CD14-positive monocyte (primary cell): Measurements from ENCODE around the gene EPHB6. TPM values are rescaled to one million over a fixed set of nuclear protein-coding genes. Genes with fewer than 3 reads are reported as not detected.

Experiments used
- DNase-seq, 3 donors: peaks; one replicate each; pipeline ENCODE4 v3.0.0-alpha.2; 2011 to 2022
- H2AFZ ChIP-seq: 2 replicates; pipeline ENCODE4 v1.6.0; 2012; ENCODE audit warnings: mild to moderate bottlenecking, low read depth, low read length, inconsistent platforms; ENCODE audit not compliant: insufficient read depth, poor library complexity, severe bottlenecking
- H3K27ac ChIP-seq, 2 donors: 1 replicate in 1 of 2; 2 replicates in 1 of 2; pipeline ENCODE4 v1.5.1; 2012 to 2013; ENCODE audit warnings: low read length in 2 of 2, control low read depth in 1 of 2, inconsistent platforms in 1 of 2, low read depth in 1 of 2, mild to moderate bottlenecking in 1 of 2
- H3K27me3 ChIP-seq, 2 donors: one replicate each; pipeline versions ENCODE4 v1.6.0 to v1.6.1; 2011 to 2013; ENCODE audit warnings: low read length in 2 of 2; ENCODE audit not compliant: control insufficient read depth in 2 of 2, insufficient read depth in 2 of 2
- H3K36me3 ChIP-seq, 2 donors: replicated peaks in 1 of 2; 1 replicate in 1 of 2; 2 replicates in 1 of 2; pipeline versions ENCODE4 v1.5.1 to v1.6.1; 2012 to 2013; ENCODE audit warnings: low read length in 2 of 2, control low read depth in 1 of 2, inconsistent platforms in 1 of 2, mild to moderate bottlenecking in 1 of 2; ENCODE audit not compliant: insufficient read depth in 2 of 2, control insufficient read depth in 1 of 2
- H3K4me1 ChIP-seq, 2 donors: 1 replicate in 1 of 2; 2 replicates in 1 of 2; pipeline versions ENCODE4 v1.5.1 to v1.6.1; 2012 to 2013; ENCODE audit warnings: low read length in 2 of 2, control low read depth in 1 of 2, inconsistent platforms in 1 of 2, mild to moderate bottlenecking in 1 of 2, moderate library complexity in 1 of 2; ENCODE audit not compliant: insufficient read depth in 2 of 2, control insufficient read depth in 1 of 2
- H3K4me2 ChIP-seq: replicated peaks from 2 replicates; pipeline ENCODE3; 2012; ENCODE audit warnings: low read length, moderate library complexity, mild to moderate bottlenecking; ENCODE audit not compliant: poor library complexity, severe bottlenecking; ENCODE audit errors: extremely low read depth
- H3K4me3 ChIP-seq, 3 experiments: fragments of 200-600 bp in 1 of 3; sonication (generic) in 1 of 3; replicated peaks in 1 of 3; 1 replicate in 2 of 3; 2 replicates in 1 of 3; pipeline ENCODE4 v1.5.1; 2011 to 2013; ENCODE audit warnings: low read length in 3 of 3, mild to moderate bottlenecking in 3 of 3, control low read depth in 2 of 3, low read depth in 2 of 3, inconsistent platforms in 1 of 3, moderate library complexity in 1 of 3
- H3K79me2 ChIP-seq: 2 replicates; pipeline ENCODE4 v1.6.0; 2012; ENCODE audit warnings: mild to moderate bottlenecking, control low read depth, inconsistent platforms, low read length, moderate library complexity; ENCODE audit not compliant: insufficient read depth
- H3K9ac ChIP-seq: 2 replicates; pipeline ENCODE4 v1.6.0; 2017; ENCODE audit warnings: low read length, mild to moderate bottlenecking; ENCODE audit not compliant: insufficient read depth, poor library complexity, severe bottlenecking
- H3K9me3 ChIP-seq, 2 donors: replicated peaks in 1 of 2; 1 replicate in 1 of 2; 2 replicates in 1 of 2; pipeline versions ENCODE4 v1.5.1 to v1.6.1; 2012 to 2013; ENCODE audit warnings: low read length in 2 of 2, control low read depth in 1 of 2; ENCODE audit not compliant: control insufficient read depth in 1 of 2, insufficient read depth in 1 of 2
- H4K20me1 ChIP-seq: 2 replicates; pipeline ENCODE4 v1.6.0; 2012; ENCODE audit warnings: mild to moderate bottlenecking, low read length, control low read depth, moderate library complexity; ENCODE audit not compliant: insufficient read depth
- H3K27ac Mint-ChIP-seq, 7 donors: one replicate each; pipeline ENCODE4 v1.8.0; 2020; ENCODE audit warnings: mild to moderate bottlenecking in 7 of 7, mixed read lengths in 7 of 7, moderate library complexity in 6 of 7, inconsistent platforms in 2 of 7
- H3K27me3 Mint-ChIP-seq, 3 donors: one replicate each; pipeline ENCODE4 v1.8.0; 2021 to 2022; ENCODE audit warnings: low read depth in 3 of 3, mild to moderate bottlenecking in 3 of 3, mixed read lengths in 3 of 3, moderate library complexity in 3 of 3, inconsistent platforms in 1 of 3
- H3K36me3 Mint-ChIP-seq, 2 donors: one replicate each; pipeline ENCODE4 v1.8.0; 2020; ENCODE audit warnings: mixed read lengths in 2 of 2, inconsistent platforms in 1 of 2, mild to moderate bottlenecking in 1 of 2
- H3K4me1 Mint-ChIP-seq: one replicate; pipeline ENCODE4 v1.8.0; 2020; ENCODE audit warnings: mild to moderate bottlenecking, mixed read lengths
- H3K4me3 Mint-ChIP-seq, 2 donors: one replicate each; pipeline ENCODE4 v1.8.0; 2020; ENCODE audit warnings: mild to moderate bottlenecking in 2 of 2, mixed read lengths in 2 of 2, moderate library complexity in 1 of 2
- H3K9me3 Mint-ChIP-seq, 7 donors: one replicate each; pipeline ENCODE4 v1.8.0; 2020 to 2022; ENCODE audit warnings: mixed read lengths in 7 of 7, mild to moderate bottlenecking in 6 of 7, moderate library complexity in 6 of 7, inconsistent platforms in 2 of 7
- WGBS: methylation state at CpG from one replicate; pipeline ENCODE4 v1.1.5; 2013; ENCODE audit warnings: missing lambda C conversion rate; ENCODE audit not compliant: insufficient coverage; 5-methylcytosine and 5-hydroxymethylcytosine counted together
- intact Hi-C, 2 donors: fragments of 100-400 bp; cut with micrococcal nuclease; formaldehyde crosslinking; loops; one replicate each; pipeline versions ENCODE4 v1.15.0 to v1.15.1; 2023
- polyA plus RNA-seq, 3 donors: library from polyadenylated mRNA; depleted of rRNA in 1 of 3; unstranded in 2 of 3; stranded (reverse) in 1 of 3; fragments of 300-500 nt in 2 of 3; fragments of >200 nt in 1 of 3; fragmentation: Illumina TruSeq in 2 of 3; gene quantifications; 1 replicate in 2 of 3; 2 replicates in 1 of 3; pipeline ENCODE4 v1.2.3, GENCODE V29; 2012 to 2021
- TF ChIP-seq, protein P1 (sequence below): fragments of 200-600 bp; IDR thresholded peaks from one replicate; pipeline ENCODE4 v1.8.0; 2022; ENCODE audit warnings: antibody characterized with exemption, mild to moderate bottlenecking

EPHB6 gene
- polyA plus RNA-seq, 3 donors: 7.9 to 18.2 (median 9.3) TPM

DNA sequence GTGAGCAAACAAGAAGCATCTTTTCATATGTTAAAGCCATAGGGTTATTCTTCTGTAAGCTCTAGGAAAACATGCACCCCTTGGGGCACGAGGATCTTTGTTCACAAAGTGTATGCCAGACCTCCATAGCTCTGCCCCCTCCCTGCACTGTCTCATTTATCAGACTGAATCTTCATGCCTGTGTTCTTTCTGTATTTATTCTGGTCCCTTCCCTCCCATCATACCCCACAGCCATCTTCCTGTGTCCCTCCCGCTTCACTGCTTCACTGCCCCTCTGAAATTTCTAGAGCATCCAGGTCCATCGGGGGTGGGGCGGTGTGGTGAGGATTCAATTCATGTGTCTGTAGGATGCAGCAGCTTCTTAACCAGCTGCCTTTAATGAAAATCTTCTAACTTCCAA is 7.5 kb downstream of the EPHB6 start:
- DNase-seq: no peak
- intact Hi-C loops: no loop called here
- Mint-ChIP-seq H3K36me3 (peaks cover 32 to 35% of the 10 kb centered on the region in 2 donors), H3K4me3 (no peak overlapping the region), H3K27ac (no peak overlapping the region), H3K4me1 (peaks cover 25% of the 10 kb centered on the region), H3K27me3 (no peaks in the 10 kb centered on the region), H3K9me3 (no peaks in the 10 kb centered on the region)
- Histone ChIP-seq H3K79me2 (no peaks in the 10 kb centered on the region), H3K9me3 (no peaks in the 10 kb centered on the region), H2AFZ (no peak overlapping the region), H4K20me1 (no peaks in the 10 kb centered on the region), H3K9ac (no peak overlapping the region), H3K27ac (no peak overlapping the region), H3K4me1 (peaks cover 12% of the 10 kb centered on the region in 2 donors), H3K4me3 (no peak overlapping the region), H3K27me3 (no peaks in the 10 kb centered on the region), H3K4me2 (no peak overlapping the region), H3K36me3 (peaks cover 16 to 36% of the 10 kb centered on the region in 2 donors)
- 100% methylated on average over 1 of the region's 4 CpGs for WGBS
- TF ChIP-seq, protein P1, sequence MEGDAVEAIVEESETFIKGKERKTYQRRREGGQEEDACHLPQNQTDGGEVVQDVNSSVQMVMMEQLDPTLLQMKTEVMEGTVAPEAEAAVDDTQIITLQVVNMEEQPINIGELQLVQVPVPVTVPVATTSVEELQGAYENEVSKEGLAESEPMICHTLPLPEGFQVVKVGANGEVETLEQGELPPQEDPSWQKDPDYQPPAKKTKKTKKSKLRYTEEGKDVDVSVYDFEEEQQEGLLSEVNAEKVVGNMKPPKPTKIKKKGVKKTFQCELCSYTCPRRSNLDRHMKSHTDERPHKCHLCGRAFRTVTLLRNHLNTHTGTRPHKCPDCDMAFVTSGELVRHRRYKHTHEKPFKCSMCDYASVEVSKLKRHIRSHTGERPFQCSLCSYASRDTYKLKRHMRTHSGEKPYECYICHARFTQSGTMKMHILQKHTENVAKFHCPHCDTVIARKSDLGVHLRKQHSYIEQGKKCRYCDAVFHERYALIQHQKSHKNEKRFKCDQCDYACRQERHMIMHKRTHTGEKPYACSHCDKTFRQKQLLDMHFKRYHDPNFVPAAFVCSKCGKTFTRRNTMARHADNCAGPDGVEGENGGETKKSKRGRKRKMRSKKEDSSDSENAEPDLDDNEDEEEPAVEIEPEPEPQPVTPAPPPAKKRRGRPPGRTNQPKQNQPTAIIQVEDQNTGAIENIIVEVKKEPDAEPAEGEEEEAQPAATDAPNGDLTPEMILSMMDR: no peak

GRCh38 chr7:142862786-142863400 is 8.0 kb downstream of the EPHB6 start:
- WGBS: 93% methylated on average over 5 of the region's 7 CpGs
- Histone ChIP-seq H3K4me2 (no peak overlapping the region), H2AFZ (no peak overlapping the region), H3K79me2 (no peaks in the 10 kb centered on the region), H3K4me1 (peaks cover 12% of the 10 kb centered on the region in 2 donors), H3K36me3 (peaks cover 16 to 36% of the 10 kb centered on the region in 2 donors), H3K4me3 (no peak overlapping the region), H3K27me3 (no peaks in the 10 kb centered on the region), H3K9me3 (no peaks in the 10 kb centered on the region), H3K27ac (no peak overlapping the region), H4K20me1 (no peaks in the 10 kb centered on the region), H3K9ac (no peak overlapping the region)
- Mint-ChIP-seq H3K4me3 (no peak overlapping the region), H3K27me3 (no peaks in the 10 kb centered on the region), H3K4me1 (peaks cover 25% of the 10 kb centered on the region), H3K9me3 (no peaks in the 10 kb centered on the region), H3K27ac (peak overlapping the region in 2 of 7 donors; percentile 0 to 31), H3K36me3 (peaks cover 34 to 35% of the 10 kb centered on the region in 2 donors)
- intact Hi-C loops: no loop called here
- TF ChIP-seq, protein P1: no peak
- no peak for DNase-seq
